Breast epithelium (tissue), 3 donors: ENCODE results near the gene PLCH1.

Source experiments
- POLR2A ChIP-seq: fragments of 450-650 bp; IDR thresholded peaks from one replicate; pipeline ENCODE4 v1.6.1; 2016; ENCODE audit warnings: antibody characterized with exemption, mild to moderate bottlenecking, moderate library complexity
- TF ChIP-seq, protein P1 (sequence below), 3 donors: fragments of 450-650 bp; IDR thresholded peaks; one replicate each; pipeline ENCODE4 v1.5.1; 2016 to 2017; ENCODE audit warnings: antibody characterized with exemption in 3 of 3, mild to moderate bottlenecking in 3 of 3, moderate library complexity in 3 of 3

DNA sequence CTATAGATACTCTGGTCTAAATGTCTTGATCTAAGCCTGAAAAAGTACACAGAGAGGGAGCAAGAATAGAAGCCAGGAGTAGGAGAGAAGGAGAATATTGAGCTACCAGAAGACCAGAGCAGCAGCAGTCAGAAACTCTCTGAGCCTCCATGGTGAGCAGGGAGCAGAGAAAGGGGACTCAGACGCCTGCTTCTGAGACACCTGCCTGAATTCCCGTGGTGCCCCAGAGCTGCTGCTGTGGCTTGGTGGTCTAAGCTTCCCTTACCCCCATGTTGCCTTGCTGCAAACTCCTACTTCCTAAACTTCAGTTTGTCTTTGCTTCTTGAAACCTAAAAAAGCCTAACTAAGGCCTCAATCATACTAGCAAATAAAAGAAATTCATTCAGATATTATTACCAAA, 356.5 kb downstream of the PLCH1 start:
- no peak for TF ChIP-seq POLR2A
- TF ChIP-seq, protein P1, sequence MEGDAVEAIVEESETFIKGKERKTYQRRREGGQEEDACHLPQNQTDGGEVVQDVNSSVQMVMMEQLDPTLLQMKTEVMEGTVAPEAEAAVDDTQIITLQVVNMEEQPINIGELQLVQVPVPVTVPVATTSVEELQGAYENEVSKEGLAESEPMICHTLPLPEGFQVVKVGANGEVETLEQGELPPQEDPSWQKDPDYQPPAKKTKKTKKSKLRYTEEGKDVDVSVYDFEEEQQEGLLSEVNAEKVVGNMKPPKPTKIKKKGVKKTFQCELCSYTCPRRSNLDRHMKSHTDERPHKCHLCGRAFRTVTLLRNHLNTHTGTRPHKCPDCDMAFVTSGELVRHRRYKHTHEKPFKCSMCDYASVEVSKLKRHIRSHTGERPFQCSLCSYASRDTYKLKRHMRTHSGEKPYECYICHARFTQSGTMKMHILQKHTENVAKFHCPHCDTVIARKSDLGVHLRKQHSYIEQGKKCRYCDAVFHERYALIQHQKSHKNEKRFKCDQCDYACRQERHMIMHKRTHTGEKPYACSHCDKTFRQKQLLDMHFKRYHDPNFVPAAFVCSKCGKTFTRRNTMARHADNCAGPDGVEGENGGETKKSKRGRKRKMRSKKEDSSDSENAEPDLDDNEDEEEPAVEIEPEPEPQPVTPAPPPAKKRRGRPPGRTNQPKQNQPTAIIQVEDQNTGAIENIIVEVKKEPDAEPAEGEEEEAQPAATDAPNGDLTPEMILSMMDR (IDR thresholded peaks at IDR 0.05), result no peak
